HG02938 (cell line): Measurements from ENCODE around the gene SPAAR.

Experiments
- ATAC-seq: cut with Tn5 transposase; IDR thresholded peaks from one replicate; pipeline ENCODE4 v1.9.1; 2021; ENCODE audit warnings: mild to moderate bottlenecking, moderate library complexity; ENCODE audit not compliant: unreplicated experiment

Gene SPAAR

GRCh38 chr9:35945341-35946018 lies 36.2 kb downstream of the SPAAR start:
- ATAC-seq: no peak

GRCh38 chr9:35948451-35948850 lies 39.2 kb downstream of the SPAAR start:
- no peak for ATAC-seq

GRCh38 chr9:35948901-35949318 lies 39.6 kb downstream of the SPAAR start:
- no peak for ATAC-seq

- no peak for ATAC-seq
Measured at GRCh38 chr9:35951736-35952135, 42.4 kb downstream of the SPAAR start.

GRCh38 chr9:35952526-35953191 lies 43.4 kb downstream of the SPAAR start:
- ATAC-seq: no peak

- ATAC-seq: no peak
Measured at GRCh38 chr9:35954942-35955546, 45.8 kb downstream of the SPAAR start.

- ATAC-seq: no peak
Measured at GRCh38 chr9:35956651-35957050, 47.4 kb downstream of the SPAAR start.

GRCh38 chr9:35958104-35958837 lies 49.0 kb downstream of the SPAAR start, which contains the start of gene OR2S2:
Gene OR2S2, minus strand, starts transcription at chr9:35958154. Its CDS starts 56 bp downstream, at chr9:35958098.
- no peak for ATAC-seq

- ATAC-seq: no peak
Measured at GRCh38 chr9:35960039-35960655, 50.9 kb downstream of the SPAAR start.
